ENCODE data around the gene TGM5.

GRCh38 chr15:43286074-43286473 is 19.3 kb upstream of the TGM5 start:
- TF ChIP-seq CTCF (IDR thresholded peaks at IDR 0.05) (no peak), POLR2AphosphoS5 (IDR thresholded peaks at IDR 0.05) (no peak), POLR2A (IDR thresholded peaks at IDR 0.05) (no peak)

Data from stomach (tissue), 4 donors.